Activated T-helper 2 cell treated with anti-CD3 and anti-CD28 coated beads, Interferon-gamma antibody, Interleukin-2, Interleukin-4, amounts not matched to agents 10 μg/mL and 5 μg/mL and 100 μg/mL, durations not matched to agents 14 hours and 24 hours and 36 hours (primary cell): ENCODE data around the gene PSMA6. TPM values are rescaled to one million over a fixed set of nuclear protein-coding genes. Genes with fewer than 3 reads are reported as not detected.
A peak's percentile ranks its signal among the peaks of the same experiment; 100 is the strongest.
"Not testable (repeated sequence)": the region's sequence is repeated elsewhere in the genome, so short reads cannot be mapped to it uniquely, and the experiment has no call there.

Experiments
- DNase-seq: peaks from one replicate; pipeline ENCODE4 v3.0.0; 2021; ENCODE audit warnings: low spot score
- H3K27ac Mint-ChIP-seq: one replicate; pipeline ENCODE4 v1.8.0; 2021; ENCODE audit warnings: mixed read lengths
- H3K27me3 Mint-ChIP-seq: one replicate; pipeline ENCODE4 v1.8.0; 2021; ENCODE audit warnings: low read depth, mixed read lengths
- H3K36me3 Mint-ChIP-seq: one replicate; pipeline ENCODE4 v1.8.0; 2021; ENCODE audit warnings: low read depth, mixed read lengths
- H3K4me1 Mint-ChIP-seq: one replicate; pipeline ENCODE4 v1.8.0; 2021; ENCODE audit warnings: low read depth, mixed read lengths
- H3K4me3 Mint-ChIP-seq: one replicate; pipeline ENCODE4 v1.8.0; 2021; ENCODE audit warnings: low read depth, mild to moderate bottlenecking, moderate library complexity, mixed read lengths
- H3K9me3 Mint-ChIP-seq: one replicate; pipeline ENCODE4 v1.8.0; 2021; ENCODE audit warnings: mixed read lengths
- intact Hi-C: fragments of 100-400 bp; cut with micrococcal nuclease; formaldehyde crosslinking; loops from one replicate; pipeline ENCODE4 v1.15.1; 2023
- total RNA-seq: library from RNA; stranded (reverse); gene quantifications from 2 replicates; pipeline ENCODE4 v1.2.3, GENCODE V29; 2022

The PSMA6 gene
- total RNA-seq, 1 donor from 2014 or later, result 397 TPM

DNA sequence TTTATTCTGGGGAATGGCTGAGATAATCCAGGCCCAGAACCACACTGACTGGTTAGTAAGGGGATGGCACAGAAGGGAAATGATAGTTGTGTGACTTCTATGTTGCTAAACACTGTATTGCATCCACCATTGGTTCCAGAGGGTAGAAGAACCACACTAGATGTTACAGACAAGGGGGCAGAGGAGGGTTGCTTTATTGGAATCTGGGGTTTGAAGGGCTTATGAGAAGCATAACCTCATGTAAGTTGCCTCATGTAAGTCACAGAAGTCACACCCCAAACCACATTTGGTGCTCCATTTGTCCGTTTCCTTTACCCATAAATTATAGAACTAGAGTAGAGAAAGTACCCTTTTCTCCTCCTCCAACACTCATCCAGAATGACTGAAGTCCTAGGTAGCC, 5.5 kb upstream of the PSMA6 start:
- H3K27ac Mint-ChIP-seq, result peak overlapping the region; percentile 98
- intact Hi-C loops, result loop anchor here (1.0 to 2.0 kb wide), 8 partner anchors 28 to 304 kb away; partner anchors contain the start of genes NFKBIA and SRP54
- H3K27me3 Mint-ChIP-seq, result no peaks in the 10 kb centered on the region
- H3K4me1 Mint-ChIP-seq, result peaks cover 46% of the 10 kb centered on the region
- DNase-seq, result no peak
- H3K4me3 Mint-ChIP-seq, result peak overlapping the region; percentile 3
- H3K9me3 Mint-ChIP-seq, result no peaks in the 10 kb centered on the region
- H3K36me3 Mint-ChIP-seq, result peaks cover 16% of the 10 kb centered on the region

DNA sequence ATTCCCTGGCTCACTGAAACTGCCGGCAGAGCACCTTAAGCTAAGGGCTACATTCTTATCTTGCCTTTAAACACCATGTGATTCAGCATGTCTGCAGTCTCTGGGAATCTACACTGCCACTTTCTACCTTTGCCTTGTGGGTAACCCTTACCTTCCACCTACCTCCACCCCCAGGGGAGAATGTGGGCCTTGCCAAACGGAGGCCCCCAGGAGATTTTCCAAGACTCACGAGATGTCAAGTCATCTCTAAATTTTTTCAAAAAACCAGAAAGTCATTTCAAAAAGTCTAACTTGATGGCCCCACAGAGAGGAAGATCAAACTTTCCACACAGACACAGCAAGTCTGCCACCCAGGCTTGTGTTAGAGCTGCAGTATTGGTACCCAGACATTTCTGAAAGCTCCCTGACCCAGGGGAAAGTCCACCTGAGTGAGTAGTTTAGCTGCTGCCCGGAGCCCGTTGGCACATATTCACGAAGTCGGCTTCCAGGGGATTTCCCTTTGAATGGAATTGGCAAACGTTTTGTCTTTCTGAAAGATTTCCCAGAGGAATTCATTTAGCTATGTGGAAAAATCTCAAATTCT, 4.7 kb upstream of the PSMA6 start:
- H3K4me3 Mint-ChIP-seq, result peak overlapping the region; percentile 61
- H3K9me3 Mint-ChIP-seq, result no peaks in the 10 kb centered on the region
- DNase-seq, result no peak
- no peaks in the 10 kb centered on the region for H3K27me3 Mint-ChIP-seq
- H3K4me1 Mint-ChIP-seq, result peaks cover 48% of the 10 kb centered on the region
- peaks cover 17% of the 10 kb centered on the region for H3K36me3 Mint-ChIP-seq
- H3K27ac Mint-ChIP-seq, result peak overlapping the region; percentile 98
- intact Hi-C loops, result loop anchor here (1.0 to 2.0 kb wide), 8 partner anchors 27 to 305 kb away; partner anchors contain the start of genes NFKBIA and SRP54

DNA sequence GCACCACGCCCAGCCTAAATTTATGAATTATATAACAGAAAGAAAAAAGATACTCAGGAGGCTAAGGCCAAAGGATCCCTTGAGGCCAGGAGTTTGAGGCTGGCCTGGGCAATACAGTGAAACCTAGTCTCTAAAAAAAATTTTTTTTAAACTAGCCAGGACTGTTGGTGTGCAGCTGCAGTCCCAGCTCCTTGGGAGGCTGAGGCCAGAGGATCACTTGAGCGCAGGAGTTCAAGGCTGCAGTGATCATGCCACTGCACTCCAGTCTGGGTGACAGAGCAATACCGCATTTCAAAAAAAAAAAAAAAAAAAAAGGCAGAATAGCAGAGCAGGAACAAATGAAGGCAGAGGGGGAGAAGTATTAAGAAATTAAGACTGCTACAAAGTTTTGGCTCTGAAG, 2.6 kb upstream of the PSMA6 start:
- peaks cover 29% of the 10 kb centered on the region for H3K36me3 Mint-ChIP-seq
- H3K27ac Mint-ChIP-seq, result peak overlapping the region; percentile 48
- intact Hi-C loops, result loop anchor here (5.0 kb wide), 1 partner anchor 127 kb away; no protein-coding TSS in a partner anchor
- H3K4me1 Mint-ChIP-seq, result peaks cover 57% of the 10 kb centered on the region
- no peak overlapping the region for H3K4me3 Mint-ChIP-seq
- DNase-seq, result no peak
- H3K27me3 Mint-ChIP-seq, result no peaks in the 10 kb centered on the region
- no peaks in the 10 kb centered on the region for H3K9me3 Mint-ChIP-seq

DNA sequence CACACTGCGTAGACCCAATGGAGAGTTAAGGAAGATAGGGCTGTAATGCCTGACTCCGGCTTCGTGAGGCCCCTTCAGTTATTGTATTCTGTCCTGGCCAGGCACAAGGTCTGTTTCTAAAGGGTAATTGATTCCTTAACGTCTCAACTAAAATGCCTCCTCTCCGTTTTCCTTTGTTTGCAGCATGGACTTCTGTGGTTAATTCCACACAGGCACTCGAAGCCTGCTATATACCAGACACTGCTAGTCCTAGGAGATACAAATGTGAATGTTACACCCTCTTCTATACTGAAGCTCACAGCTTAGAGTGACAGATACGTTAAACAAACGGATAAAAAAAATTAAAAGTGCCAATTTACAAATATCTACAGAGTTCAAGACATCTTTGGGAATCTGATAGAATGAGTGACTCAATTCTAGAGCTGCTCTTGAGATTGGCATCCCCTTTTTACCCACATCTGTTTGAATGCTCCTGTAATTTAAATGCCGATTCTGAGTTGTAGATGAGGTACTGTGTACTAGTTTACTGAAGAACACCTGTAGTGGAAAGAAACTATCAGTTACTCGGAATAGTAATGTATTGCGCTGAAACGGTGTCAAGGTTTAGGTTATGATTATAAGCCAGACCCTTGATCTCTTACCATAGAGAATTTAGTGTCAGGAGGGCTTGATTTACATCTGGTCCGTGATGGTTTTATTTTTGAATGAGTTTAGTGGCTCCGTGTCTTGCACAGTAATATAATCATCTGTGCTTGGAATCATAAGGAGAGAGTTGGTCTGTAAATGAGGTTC, 784 bp downstream of the PSMA6 start:
- Mint-ChIP-seq H3K27me3 (no peaks in the 10 kb centered on the region), H3K27ac (peak overlapping the region; percentile 96), H3K4me3 (peak overlapping the region; percentile 99), H3K36me3 (peaks cover 47% of the 10 kb centered on the region), H3K4me1 (peaks cover 43% of the 10 kb centered on the region), H3K9me3 (no peaks in the 10 kb centered on the region)
- DNase-seq, result no peak
- intact Hi-C loops, result loop anchor here (1.0 to 5.0 kb wide), 9 partner anchors 9 to 534 kb away; partner anchors contain the start of genes BRMS1L and PRORP

DNA sequence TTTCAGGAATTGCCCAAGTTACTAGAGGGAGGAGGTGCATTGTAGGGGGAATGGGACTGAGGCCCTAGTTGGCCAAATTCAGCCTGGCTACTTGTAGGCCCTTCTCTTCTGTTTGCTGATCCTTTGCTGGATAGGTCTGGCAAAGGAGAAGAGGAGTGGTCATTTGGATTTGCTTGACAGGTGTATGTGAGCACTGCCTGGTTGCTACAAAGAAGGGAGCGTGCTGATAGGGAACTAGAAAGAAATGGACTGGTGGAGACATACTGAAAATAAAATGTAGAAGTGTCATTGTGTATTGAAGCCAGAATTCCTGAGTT, 3.6 kb downstream of the PSMA6 start:
- Mint-ChIP-seq H3K4me3 (peak overlapping the region; percentile 3), H3K27ac (peak overlapping the region; percentile 2), H3K27me3 (no peaks in the 10 kb centered on the region), H3K4me1 (peaks cover 45% of the 10 kb centered on the region), H3K9me3 (no peaks in the 10 kb centered on the region), H3K36me3 (peaks cover 57% of the 10 kb centered on the region)
- DNase-seq, result no peak
- intact Hi-C loops, result no loop called here

DNA sequence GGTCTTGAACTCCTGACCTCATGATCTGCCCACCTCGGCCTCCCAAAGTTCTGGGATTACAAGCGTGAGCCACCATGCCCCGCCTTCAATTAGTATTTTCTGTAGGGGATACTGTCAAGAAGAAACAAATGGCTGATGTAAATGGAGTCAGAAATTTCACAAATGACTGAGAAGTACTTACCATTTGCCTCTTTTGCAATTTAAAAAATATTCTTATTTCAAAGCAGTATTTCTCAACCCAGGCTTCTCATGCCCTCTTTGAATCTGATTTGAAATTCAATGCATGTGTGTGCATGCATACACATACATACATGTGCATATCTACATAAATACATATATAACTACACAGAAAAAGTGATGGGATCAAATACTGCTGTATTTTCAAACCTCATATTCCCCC, 4.4 kb downstream of the PSMA6 start:
- Mint-ChIP-seq H3K36me3 (peaks cover 62% of the 10 kb centered on the region), H3K4me3 (peak overlapping the region; percentile 21), H3K9me3 (no peaks in the 10 kb centered on the region), H3K4me1 (peaks cover 50% of the 10 kb centered on the region), H3K27ac (no peak overlapping the region), H3K27me3 (no peaks in the 10 kb centered on the region)
- intact Hi-C loops, result no loop called here
- DNase-seq, result no peak

DNA sequence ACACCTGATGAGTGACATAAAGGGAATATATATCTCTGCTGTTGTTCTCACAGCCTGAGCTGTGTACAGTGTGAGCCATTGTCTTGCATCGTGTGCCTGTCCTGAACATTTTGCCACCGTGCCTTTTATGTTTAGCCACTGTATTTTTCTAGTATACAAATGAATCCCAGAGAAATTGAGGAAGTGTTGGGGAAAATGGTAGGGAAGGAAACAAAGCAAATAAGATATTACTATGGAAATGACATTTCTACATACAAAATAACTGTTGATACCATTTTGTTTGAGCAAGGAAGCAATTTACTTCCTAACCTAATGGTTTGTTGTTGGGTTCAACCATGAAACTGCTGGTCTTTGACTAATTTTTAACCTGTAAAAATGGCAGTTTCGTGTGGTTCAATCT, 5.5 kb downstream of the PSMA6 start:
- Mint-ChIP-seq H3K27me3 (no peaks in the 10 kb centered on the region), H3K4me1 (peaks cover 59% of the 10 kb centered on the region), H3K27ac (no peak overlapping the region), H3K9me3 (no peaks in the 10 kb centered on the region), H3K4me3 (no peak overlapping the region), H3K36me3 (peaks cover 68% of the 10 kb centered on the region)
- DNase-seq, result no peak
- intact Hi-C loops, result no loop called here

DNA sequence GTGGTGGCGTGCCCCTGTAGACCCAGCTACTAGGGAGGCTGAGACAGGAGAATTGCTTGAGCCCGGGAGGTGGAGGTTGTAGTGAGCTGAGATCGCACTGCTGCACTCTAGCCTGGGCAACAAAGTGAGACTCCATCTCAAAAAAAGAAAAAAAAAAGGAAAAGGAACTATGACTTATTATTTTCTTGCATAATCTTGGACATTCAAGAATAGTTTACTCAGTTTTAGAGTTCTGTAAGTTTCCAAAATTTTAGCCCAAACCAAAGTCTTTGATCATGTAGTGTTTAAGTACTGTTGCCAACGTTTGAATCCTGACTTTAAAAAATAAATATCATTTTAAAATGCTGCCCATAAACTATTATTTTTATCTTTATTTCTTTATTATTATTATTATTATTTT, 6.2 kb downstream of the PSMA6 start:
- H3K9me3 Mint-ChIP-seq, result no peaks in the 10 kb centered on the region
- peaks cover 68% of the 10 kb centered on the region for H3K36me3 Mint-ChIP-seq
- intact Hi-C loops, result no loop called here
- no peaks in the 10 kb centered on the region for H3K27me3 Mint-ChIP-seq
- DNase-seq, result no peak
- H3K4me1 Mint-ChIP-seq, result peaks cover 62% of the 10 kb centered on the region
- no peak overlapping the region for H3K4me3 Mint-ChIP-seq
- H3K27ac Mint-ChIP-seq, result no peak overlapping the region

DNA sequence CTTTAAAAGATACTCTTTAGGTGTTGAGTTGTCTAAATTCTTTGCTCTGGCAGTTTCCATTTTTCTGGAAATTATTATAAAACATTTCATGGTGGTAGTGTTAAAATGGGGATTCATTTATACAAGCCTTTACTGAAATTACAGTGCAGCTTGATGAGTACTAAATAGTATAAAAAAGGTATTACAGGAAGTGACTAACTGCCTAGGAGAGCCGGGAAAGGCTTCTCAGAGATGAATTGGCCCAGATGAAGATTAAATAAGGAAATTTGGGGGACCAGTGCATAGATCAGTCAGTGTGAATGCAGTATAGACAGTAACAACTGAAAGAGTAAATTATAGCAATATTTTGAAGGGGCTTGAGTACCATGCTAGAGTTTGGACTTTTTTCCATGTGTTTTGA, 7.5 kb downstream of the PSMA6 start:
- DNase-seq, result no peak
- Mint-ChIP-seq H3K27ac (peak overlapping the region; percentile 76), H3K36me3 (peaks cover 62% of the 10 kb centered on the region), H3K4me1 (peaks cover 58% of the 10 kb centered on the region), H3K27me3 (no peaks in the 10 kb centered on the region), H3K4me3 (no peak overlapping the region), H3K9me3 (no peaks in the 10 kb centered on the region)
- intact Hi-C loops, result no loop called here

DNA sequence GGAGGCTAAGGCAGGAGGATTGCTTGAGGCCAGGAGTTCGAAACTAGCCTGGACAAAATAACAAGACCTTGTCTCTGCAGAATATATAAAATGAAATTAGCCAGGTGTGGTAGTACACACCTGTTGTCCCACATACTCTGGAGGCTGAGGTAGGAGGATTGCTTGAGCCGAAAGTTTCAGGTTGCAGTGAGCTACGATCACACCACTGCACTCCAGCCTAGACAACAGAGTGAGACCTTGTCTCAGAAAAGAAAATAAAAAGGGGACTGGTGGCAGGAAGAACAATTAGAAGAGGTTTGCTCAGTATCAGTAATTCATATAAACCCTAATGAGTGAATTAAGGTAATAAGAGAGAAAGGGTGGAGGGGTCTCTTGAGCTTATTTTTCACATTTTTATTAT, 8.0 kb downstream of the PSMA6 start:
- Mint-ChIP-seq H3K9me3 (no peaks in the 10 kb centered on the region), H3K4me3 (no peak overlapping the region), H3K27me3 (no peaks in the 10 kb centered on the region), H3K27ac (peak overlapping the region; percentile 76), H3K36me3 (peaks cover 63% of the 10 kb centered on the region), H3K4me1 (peaks cover 56% of the 10 kb centered on the region)
- intact Hi-C loops, result no loop called here
- DNase-seq, result no peak

DNA sequence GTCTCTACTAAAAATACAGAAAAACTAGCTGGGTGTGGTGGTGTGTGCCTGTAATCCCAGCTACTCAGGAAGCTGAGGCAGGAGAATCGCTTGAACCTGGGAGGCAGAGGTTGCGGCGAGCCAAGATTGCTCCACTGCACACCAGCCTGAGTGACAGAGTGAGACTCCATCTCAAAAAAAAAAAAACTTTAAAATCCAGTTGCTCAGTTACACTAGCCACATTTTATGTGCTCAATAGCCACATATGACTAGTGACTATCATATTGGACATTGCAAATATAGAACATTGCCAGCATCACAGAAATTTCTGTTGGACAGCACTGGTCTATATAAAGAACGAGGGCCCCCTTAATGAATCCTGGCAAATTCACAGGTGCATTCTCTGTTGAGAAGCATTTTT, 9.2 kb downstream of the PSMA6 start:
- DNase-seq, H3K9me3 Mint-ChIP-seq, H3K27me3 Mint-ChIP-seq, intact Hi-C loops: not testable (repeated sequence)
- Mint-ChIP-seq H3K27ac (peak overlapping the region; percentile 58), H3K4me3 (peak overlapping the region; percentile 13), H3K4me1 (peaks cover 50% of the 10 kb centered on the region), H3K36me3 (peaks cover 61% of the 10 kb centered on the region)

DNA sequence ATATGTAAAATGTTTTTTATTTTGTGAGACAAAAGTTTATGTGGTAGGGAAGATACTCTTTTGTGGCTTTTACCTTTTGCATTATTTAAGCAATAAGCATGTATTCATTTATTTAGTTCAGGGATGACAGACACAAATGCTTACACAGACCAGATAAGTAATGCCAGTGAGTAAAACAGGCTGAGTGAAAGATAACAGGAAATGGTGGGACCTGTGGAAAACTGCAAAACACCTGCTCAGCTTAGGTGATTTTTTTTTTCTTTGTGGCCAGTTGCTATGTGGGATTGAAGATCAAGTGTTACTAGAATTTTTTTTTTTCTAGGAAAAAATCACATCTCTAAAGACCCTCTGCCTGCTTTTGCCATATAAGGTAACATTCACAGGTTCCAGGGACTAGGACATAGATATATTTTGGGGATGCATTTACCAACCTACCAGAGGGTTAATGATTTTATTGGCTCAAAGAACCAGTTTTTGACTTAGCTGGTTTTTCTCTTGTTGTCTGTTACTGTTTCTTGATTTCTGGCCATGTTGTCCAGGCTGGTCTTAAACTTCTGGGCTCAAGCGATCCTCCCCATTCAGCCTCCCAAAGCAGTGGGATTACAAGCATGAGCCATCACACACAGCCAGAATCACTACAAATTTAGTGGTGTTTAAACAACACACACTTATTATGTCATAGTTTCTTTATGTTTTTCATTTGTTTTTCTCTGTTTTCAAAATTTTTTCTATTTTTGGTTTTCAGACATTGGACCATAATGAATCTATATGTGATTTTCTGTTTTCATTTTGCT, 9.8 kb downstream of the PSMA6 start:
- intact Hi-C loops, result loop anchor here (1.0 kb wide), 2 partner anchors 10 to 12 kb away; partner anchors contain the start of gene PSMA6
- Mint-ChIP-seq H3K27ac (peak overlapping the region; percentile 82), H3K4me3 (peak overlapping the region; percentile 13), H3K36me3 (peaks cover 56% of the 10 kb centered on the region), H3K27me3 (no peaks in the 10 kb centered on the region), H3K9me3 (no peaks in the 10 kb centered on the region), H3K4me1 (peaks cover 48% of the 10 kb centered on the region)
- no peak for DNase-seq
